ENCODE results near the gene CD48.
"Not testable (repeated sequence)": the region's sequence is repeated elsewhere in the genome, so short reads cannot be mapped to it uniquely, and the experiment has no call there.

CD48 gene

DNA sequence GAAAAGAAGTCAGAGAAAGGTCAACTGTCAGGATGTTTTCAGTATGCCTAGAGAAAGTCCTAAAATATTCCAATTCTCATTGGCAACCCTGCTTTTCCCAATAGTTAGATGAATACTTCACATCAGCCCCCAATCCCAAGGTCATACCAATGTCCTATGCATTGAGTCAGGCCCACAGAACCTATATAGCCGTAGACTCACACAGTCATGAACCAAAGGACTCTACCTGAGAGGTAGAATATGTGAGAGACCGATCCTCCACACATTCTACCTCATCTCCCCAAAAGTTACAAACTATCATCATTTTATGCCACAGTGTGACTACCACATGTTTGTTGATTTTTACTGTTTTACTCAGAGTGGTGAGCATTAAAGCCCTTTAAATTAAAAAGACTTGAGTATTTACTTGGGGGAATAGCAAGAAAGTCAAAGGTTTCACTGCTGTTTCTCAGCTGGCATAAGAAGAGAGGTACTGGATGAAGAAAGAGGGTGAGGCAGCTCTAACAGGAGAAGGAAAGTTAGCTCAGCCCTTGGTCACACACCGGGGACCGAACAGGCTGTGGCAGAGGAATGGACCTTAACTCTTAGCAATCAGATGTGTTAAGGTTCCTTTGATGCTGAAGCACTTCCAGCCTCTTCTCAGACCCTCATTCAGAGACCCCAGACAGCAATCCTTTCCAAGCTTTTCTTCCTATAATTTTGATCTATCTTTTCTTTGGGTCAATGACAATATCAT lies 937 bp downstream of the CD48 start:
- DNase-seq = no peak

DNA sequence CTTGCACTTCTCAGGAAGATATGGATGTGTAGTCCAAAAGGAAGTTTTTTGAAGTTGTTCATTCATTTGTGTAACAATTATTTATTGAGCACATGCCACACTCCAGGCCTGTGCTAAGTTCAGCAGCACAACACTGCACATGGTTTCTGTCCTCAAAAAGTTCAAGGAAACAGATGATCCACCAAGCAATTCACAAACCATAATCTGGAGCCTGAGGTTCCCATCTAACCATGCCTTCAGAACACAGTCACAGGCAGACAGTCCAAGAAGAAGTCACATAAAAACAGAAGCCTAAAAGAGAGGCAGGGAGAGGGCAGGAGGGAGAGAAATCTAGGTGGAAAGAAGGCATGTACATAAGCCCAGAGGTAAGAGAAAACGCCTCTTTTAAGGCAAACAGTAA lies 1.9 kb downstream of the CD48 start:
- no peak for DNase-seq

DNA sequence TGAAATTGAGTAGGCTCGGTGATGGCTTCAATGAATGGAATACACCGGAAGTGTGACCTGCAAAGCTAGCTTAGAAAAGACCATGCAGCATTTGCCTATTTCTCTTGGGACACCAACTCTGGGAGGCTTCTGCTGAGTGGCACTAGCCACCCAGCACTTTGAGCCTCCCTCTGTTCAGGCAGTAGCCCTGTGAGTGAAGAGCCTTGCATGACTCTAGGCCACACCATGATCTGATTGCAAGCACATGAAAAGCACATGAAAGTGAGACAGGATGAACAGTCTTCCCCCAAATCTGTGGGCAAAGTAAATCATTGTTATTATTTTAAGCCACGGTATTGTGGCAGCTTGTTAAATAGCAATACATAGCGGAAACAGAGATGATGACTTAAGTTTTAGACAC lies 2.8 kb downstream of the CD48 start:
- no peak for DNase-seq

DNA sequence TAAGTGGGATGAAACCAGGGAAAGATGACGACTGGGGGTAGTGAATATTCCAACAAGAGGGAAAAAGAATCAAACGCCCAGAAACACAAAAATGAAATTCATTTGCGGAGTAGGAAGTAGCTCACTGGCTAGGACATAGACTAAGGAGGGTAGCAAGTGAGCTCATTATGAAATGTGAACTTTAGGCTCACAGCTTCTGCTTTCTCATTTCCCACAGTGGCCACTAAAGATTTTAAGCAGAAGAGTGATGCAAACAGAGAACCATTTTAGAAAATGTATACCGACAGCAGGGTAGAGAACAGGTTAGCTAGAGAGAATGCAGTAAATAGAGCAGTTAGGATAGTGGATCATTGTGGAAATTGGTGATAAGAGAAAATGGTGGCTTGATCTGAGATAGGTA lies 3.5 kb downstream of the CD48 start:
- no peak for DNase-seq

DNA sequence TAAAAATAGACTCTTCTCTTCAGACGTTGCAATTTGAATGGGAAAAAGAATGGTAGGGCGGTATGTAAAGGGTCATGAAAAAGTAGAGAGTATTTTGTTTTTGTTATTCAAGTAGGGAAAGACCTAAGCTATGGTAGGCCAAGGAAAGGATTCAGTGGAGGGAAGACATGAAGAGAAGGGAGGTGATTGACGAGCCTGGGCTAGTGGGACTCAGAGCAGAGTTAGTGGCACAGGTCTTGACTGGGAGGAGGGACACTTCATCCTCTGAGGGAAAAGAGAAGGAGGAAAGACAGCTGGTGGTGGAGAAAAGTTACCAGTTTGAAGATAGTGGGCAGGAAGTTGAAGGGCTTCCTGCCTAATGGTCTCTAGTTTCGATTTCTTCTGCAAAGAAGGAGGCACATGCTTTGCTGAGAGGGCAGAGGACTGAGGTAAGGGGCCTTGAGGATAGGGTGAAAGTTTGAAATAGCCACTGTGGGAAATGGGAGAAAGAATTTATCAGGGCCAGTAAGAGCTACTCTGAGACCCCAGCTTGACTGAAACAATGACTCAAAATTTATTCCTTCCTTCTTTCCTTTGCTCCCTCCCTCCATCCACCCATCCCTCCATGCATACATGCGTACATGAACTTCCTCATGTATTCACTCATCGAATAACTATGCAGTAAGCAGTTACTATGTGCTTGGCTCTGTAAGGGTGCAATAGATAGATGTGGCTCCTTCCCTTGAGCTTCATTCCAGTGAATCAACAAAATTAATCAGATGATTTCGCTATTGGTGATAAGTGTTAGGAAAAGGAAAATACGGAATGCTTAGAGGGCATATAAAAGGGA lies 4.2 kb downstream of the CD48 start:
- DNase-seq = no peak

DNA sequence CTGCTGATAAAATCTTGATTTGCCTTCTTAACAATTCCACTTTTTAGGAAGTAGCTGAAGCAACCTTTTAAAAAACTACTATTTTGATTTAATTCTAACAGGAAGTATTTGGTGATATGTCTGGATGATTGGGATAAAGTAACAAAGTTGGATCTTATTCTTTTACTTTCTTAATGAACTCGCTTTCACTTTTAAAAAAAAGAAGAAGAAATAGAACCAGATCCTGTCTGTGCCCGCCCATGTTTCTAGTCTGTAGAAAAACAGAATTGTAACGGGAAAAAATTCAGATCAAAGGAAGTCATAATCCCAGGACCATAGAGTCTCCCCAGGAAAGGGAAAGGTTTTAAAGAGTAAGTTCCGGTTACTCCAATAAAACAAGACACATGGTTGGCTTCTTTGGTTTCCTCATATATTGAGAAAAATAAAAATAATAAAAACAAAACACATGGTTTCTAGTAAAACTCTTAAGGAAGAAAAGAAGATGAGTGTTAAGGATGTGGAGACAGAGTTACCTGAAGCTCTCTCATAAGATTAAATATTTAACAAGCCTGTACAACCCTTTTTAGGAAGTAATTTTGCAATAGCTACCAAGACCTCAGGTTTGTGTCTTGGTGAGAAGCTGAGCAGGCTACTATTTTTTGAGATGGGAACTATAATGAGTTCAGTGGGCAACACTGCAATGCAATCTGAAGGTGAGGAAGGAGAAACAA lies 4.9 kb downstream of the CD48 start:
- DNase-seq = no peak

DNA sequence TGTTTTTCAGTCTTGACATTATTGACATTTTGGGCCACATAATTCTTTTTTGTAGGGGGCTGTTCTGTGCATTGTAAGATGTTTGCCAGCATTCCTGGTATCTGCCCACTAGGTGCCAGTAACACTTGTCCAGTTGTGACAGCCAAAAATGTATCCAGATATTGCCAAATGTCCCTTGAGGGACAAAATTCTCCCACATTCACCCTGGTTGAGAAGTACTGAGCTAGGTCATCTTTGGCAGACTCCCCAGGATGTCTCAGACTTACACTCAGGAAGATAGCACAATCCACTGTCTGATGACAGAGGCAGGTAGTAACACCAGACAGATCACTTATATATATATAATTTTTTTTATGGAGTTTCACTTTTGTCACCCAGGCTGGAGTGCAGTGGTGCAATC lies 5.9 kb downstream of the CD48 start:
- no peak for DNase-seq

DNA sequence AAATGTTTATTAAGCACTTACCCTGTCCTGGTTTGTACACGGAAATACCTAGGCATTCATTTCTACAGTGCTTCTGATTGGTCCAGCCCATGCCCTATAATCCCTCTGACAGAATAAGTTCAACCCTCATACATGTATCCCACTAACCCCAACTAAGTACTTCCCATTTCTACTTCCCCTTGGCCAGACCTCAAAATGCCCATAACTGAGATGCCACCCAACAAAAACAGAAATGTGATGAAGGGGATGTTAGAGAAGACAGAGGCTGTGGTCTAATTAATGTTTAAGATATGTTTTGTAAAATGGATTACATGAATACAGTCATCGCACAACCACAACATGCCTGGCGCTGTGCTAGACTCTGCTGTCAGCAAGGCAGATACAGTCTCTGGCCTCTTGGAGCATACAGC lies 6.4 kb downstream of the CD48 start:
- DNase-seq = not testable (repeated sequence)

DNA sequence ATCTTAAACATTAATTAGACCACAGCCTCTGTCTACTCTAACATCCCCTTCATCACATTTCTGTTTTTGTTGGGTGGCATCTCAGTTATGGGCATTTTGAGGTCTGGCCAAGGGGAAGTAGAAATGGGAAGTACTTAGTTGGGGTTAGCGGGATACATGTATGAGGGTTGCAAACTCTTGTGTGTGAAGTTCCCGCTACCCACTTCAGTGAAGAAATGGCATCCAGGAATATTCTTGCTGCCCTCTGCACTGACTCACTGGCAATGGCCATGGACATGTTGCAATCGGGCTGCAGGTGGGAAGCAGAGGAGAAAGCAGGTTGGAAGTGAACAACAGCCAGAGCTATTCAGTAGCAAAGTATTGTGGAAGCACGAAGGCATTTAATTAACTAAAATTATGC lies 7.4 kb downstream of the CD48 start:
- no peak for DNase-seq

DNA sequence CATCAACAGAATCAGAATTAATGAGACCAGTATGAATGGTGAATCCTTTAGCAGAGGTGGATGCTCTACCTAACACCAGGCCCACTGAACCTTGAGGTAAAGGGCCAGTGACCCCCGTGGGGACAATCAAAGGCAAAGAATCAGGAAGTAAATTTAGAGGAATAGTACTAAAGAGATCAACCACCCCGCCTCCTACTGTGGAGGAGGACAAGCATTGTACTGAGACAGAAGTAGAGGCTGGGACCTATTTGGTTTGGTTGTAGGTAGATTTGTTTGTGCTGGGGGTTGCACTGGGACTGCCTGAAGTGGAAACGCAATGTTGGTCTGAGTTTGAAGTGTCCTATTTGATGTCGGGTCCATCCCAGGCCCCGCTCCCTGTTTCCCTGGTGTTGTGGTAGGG lies 9.5 kb downstream of the CD48 start:
- no peak for DNase-seq

DNA sequence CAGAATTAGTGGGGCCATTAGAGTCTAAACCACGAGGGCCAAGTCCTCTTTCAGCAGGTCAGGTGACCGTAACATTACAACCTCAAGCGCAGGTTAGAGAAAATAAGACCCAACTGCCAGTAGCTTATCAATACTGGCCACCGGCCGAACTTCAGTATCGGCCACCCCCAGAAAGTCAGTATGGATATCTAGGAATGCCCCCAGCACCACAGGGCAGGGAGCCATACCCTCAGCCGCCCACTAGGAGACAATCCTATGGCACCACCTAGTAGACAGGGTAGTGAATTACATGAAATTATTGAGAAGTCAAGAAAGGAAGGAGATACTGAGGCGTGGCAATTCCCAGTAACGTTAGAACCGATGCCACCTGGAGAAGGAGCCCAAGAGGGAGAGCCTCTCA lies 19.2 kb downstream of the CD48 start:
- DNase-seq = not testable (repeated sequence)

DNA sequence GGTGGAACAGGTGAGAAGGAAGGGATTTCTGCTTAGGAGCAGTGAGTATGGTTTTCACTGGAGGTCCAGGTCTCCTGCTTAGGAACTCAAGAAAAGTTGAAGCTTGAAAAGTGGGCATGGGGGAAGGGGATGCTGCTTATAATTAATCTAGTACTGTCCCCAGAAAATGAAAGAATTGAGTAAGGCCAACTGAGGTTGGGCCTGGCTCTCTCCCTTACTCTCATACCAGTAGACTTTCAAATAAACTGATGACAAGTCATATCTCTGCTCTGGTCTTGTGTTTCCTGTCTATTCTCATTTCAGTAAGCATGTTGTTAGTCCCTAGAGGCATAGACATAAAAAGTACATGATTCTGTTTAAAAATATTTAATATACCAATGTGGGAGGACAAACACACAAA lies 26.4 kb downstream of the CD48 start:
- DNase-seq = no peak

DNA sequence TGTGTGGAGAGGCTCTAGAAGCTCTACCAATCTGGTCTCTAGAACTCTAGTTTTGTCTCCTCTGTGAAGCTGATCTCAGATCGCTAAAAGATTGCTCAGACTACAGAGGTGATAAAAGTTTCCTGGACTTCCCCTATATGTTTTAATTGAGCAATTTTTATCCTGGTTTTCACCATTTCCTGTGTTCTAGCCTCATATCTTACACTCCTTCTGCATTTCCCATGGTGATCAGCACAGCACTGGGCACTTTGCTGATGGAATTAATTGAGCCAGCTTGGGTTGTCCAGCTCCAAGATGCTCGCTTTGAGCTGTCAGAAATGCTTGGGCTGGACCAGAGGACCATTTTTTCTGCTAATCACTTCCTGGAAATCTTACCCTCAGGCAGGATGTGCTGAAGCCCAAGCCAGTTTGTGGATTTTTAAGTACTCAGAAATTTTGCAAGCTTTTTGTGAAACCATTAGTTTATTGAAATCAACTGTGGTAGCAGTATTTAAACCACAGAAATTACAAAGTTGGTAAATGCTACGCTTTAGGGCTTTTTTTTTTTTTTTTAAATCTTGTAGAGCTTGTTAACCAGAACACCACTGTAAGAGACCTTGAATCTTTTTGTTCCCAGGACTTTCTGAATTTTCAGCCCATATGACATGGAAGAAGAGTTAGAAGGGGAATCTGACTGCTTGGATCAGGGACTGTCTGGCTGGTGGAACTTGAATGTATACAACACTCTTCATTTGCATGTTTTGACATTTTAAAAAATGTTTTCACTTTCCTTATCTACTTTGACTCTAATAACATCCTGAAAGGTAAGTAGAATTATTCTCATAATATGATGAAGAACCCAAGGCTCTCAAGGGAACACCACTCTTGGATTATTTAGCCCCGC lies 28.4 kb downstream of the CD48 start:
- no peak for DNase-seq

DNA sequence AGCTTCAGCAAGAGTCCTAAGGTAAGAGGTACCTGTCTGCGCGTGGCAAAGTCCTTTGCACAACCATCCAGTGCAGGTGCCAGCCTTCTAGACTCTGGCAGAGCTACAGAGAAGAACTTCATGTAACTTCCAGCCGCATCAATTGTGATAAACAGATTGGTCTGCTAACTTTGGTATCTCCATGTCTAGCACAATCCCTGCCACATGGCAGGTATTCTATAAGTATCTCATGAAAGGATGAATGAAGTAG lies 29.8 kb downstream of the CD48 start:
- no peak for DNase-seq

DNA sequence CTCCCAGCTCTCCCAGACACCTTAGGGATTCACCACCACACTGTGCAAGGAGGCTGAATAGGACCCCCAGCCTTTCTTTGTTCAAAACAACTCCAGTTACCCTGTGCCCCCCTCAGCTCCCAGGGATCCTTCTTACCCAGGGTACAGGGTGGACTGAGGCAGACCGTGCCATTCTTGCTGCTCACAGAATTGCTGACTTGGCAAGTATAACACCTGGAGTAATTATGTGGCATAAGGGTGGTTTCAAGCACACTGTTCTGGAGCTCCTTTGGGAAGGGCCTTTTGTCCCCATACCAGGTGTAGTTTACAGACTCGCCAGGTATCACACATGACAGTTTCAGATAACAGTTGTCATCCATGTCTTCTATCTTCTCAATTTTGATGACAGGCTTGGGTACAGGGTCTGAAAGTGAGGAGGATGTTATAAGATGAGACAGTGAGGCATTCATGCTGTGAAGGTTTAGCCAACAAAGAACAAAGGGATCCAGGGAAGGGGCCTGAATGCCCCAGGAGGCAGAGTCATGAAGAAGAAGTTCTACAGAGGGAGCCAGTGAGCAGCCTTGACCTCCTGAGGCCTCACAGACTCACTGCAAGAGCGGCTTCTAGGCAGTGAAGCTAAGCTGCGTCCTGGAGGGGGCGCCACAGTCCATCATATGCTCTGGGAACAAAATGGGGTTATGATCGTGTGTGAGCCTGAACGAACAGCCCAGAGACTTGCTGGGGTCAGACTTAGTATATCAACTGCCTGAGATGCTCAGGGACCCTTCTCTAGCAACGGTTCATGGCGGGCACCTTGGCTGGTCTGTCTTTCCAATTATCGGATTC lies 30.3 kb downstream of the CD48 start:
- DNase-seq = peak; percentile 94

DNA sequence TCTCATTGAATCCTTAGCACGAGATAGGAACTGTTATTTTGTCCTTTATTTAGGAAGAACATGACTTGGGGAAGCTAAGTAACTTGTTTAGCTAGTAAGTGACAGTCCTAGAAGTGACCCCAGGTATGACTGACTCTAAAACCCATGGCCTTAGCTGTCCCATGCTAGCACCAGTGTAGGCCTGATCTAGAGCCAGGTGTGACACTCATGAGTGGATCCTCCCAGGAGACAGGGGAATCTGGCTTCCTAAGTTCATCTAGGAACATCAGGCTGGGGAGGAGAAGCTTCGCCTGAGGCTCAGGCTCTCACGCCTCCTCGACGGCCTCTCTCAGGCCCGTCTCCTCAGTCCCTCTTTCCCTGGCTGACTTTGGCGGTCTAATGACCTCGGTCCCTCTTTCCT lies 31.2 kb downstream of the CD48 start:
- DNase-seq = no peak

DNA sequence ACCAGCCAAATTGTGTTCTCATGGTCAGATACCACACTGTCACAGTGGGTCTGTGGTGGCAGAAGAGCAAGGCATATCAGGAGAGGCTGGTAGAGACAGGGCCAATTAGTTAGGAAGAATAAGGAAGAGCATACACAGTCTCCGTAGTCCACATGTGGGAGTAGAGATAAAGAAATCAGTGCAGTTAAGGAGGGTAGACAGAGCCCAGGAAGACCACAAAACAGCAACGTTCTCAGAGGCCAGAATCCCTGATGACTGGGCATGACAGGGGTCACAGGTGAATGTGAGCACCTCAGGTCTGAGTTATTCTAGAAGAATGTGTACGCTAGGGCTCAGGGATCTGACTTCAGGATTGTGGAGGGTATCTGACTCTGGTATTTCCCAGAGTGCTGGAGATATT lies 31.7 kb downstream of the CD48 start:
- DNase-seq = no peak

DNA sequence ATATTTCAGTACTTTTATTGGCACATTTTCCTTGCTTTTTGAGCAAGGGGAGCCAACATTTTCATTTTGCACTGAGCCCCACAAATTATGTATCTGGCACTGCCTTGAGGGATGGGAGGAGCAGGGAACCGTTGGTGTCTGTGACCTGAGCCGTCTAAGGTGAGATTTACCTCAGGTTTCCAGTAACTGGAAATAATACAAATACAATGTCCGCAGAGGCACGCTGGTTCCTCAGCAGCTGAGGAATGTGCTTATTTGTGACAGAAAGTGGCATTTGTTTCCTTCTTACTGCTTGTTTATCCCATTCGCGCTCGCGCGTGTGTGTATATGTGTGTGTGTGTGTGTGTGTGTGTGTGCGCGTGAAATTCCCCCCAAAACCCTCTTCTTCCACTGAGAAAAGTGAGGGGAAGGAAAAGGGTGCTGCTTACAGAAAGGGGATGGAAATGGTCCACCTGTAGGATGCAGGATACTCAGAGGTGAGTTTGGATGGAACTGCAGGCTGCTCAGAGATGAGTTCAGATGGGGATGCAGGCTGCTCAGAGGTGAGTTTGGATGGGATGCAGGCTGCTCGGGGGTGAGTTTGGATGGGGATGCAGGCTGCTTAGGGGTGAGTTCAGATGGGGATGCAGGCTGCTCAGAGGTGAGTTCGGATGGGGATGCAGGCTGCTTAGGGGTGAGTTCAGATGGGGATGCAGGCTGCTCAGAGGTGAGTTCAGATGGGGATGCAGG lies 34.6 kb downstream of the CD48 start:
- no peak for DNase-seq

DNA sequence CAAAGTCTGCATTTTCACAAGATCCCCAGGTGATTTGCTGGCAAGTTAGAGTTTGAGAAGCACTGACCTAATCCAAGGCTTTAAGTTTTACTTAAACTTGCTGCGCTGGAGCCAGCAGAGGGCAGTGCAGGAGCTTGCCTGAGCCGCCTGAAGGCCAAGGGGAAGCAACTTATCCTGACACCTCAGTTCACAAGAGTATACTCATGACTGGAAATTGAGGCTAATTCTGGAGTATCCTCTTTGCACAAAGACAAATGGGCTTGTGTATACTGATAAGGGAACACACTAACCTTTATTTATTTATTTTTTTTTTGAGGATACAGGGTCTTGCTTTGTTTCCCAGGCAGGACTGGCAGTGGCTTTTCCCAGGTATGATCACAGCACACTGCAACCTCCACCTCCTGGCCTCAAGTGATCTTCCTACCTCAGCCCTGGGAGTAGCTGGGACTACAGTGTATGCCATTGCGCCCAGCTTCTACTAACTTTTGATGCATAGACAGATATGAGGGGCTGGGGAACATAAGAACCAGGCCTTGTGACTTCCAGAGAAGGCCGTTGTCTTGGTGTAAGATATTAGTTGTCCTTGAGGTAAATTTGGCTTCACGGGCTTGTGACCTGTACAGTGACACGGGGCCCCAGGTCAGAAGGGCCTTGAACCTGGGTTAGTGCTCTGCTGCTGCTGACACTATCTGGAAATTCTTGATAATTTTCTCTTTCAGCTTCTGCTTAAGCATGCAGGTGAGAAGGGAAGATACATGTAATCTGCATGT lies 35.8 kb downstream of the CD48 start:
- DNase-seq = peak; percentile 86

DNA sequence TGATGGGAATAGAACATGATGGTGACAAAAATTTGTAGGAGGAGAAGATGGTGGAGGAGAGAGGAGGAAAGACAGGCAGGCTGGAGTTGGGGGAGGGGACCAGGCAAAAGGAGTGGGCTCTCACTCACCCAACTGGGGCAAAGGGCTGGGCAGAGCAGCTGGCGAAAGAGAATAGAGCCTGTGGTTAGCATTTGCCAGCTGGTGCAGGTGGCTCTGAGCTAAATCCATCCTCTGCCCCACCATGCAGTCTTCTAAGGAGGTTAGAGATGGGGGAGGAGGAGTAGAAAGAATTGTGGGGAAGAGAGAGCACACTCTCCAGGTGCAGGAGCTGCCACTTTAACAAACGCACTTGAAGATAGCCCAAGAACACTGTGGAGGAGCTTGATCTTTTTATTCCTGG lies 37.2 kb downstream of the CD48 start:
- DNase-seq = no peak

Data from islet precursor cell (in vitro differentiated cells).